NCI-H1694 (cell line): ENCODE results near the gene GOLGA6D.
"Not testable (repeated sequence)": the region's sequence is repeated elsewhere in the genome, so short reads cannot be mapped to it uniquely, and the experiment has no call there.

Experiments used
- DNase-seq: peaks from one replicate; lab custom pipeline; 2025; lab: John Stamatoyannopoulos, UW

Gene GOLGA6D

GRCh38 chr15:75282572-75282971 is at the start of gene GOLGA6D:
GOLGA6D (plus strand) TSS chr15:75282835; CDS start chr15:75282876, 41 bp downstream.
- DNase-seq: not testable (repeated sequence)

- no peak for DNase-seq
Observed at GRCh38 chr15:75233504-75234190, 49.0 kb upstream of the GOLGA6D start.

GRCh38 chr15:75234191-75234810 is 48.3 kb upstream of the GOLGA6D start:
- DNase-seq: no peak

GRCh38 chr15:75235051-75235673 is 47.5 kb upstream of the GOLGA6D start:
- no peak for DNase-seq

GRCh38 chr15:75235760-75236729 is 46.6 kb upstream of the GOLGA6D start:
- no peak for DNase-seq

GRCh38 chr15:75237316-75237982 is 45.2 kb upstream of the GOLGA6D start:
- no peak for DNase-seq

GRCh38 chr15:75238150-75238549 is 44.5 kb upstream of the GOLGA6D start:
- no peak for DNase-seq

GRCh38 chr15:75245741-75246140 is 36.9 kb upstream of the GOLGA6D start:
- DNase-seq: not testable (repeated sequence)

- DNase-seq: not testable (repeated sequence)
Observed at GRCh38 chr15:75248991-75249390, 33.6 kb upstream of the GOLGA6D start.

GRCh38 chr15:75249726-75250125 is 32.9 kb upstream of the GOLGA6D start:
- DNase-seq: no peak

- DNase-seq: not testable (repeated sequence)
Observed at GRCh38 chr15:75251343-75251742, 31.3 kb upstream of the GOLGA6D start.

GRCh38 chr15:75252285-75252684 is 30.4 kb upstream of the GOLGA6D start:
- DNase-seq: not testable (repeated sequence)

- DNase-seq: not testable (repeated sequence)
Observed at GRCh38 chr15:75258034-75258433, 24.6 kb upstream of the GOLGA6D start, which contains the start of gene GOLGA6C. GOLGA6C (plus strand) TSS chr15:75258334; CDS start chr15:75258599, 265 bp downstream.

GRCh38 chr15:75258620-75259343 is 23.9 kb upstream of the GOLGA6D start:
- not testable (repeated sequence) for DNase-seq

- not testable (repeated sequence) for DNase-seq
Observed at GRCh38 chr15:75259873-75260272, 22.8 kb upstream of the GOLGA6D start.

GRCh38 chr15:75273751-75274359 is 8.8 kb upstream of the GOLGA6D start:
- DNase-seq: not testable (repeated sequence)

- not testable (repeated sequence) for DNase-seq
Observed at GRCh38 chr15:75274509-75275107, 8.0 kb upstream of the GOLGA6D start.

GRCh38 chr15:75275617-75276016 is 7.0 kb upstream of the GOLGA6D start:
- not testable (repeated sequence) for DNase-seq

GRCh38 chr15:75278497-75278896 is 4.1 kb upstream of the GOLGA6D start:
- DNase-seq: not testable (repeated sequence)

GRCh38 chr15:75284152-75284551 is 1.5 kb downstream of the GOLGA6D start:
- not testable (repeated sequence) for DNase-seq
